IMR-90 (cell line): ENCODE measurements around the gene POFUT2. TPM values are rescaled to one million over a fixed set of nuclear protein-coding genes. Genes with fewer than 3 reads are reported as not detected.

Experiments
- ATAC-seq: fragments of 200-7000 bp; cut with Tn5 transposase; 2 replicates; pipeline ENCODE4 v1.9.1; 2020; ENCODE audit warnings: low read depth, mild to moderate bottlenecking, moderate library complexity
- BruUV-seq: library from RNA; stranded (reverse); fragments of 400-500 nt; replicated peaks from 2 replicates; lab custom pipeline; 2021; lab: Mats Ljungman, UMichigan
- CTCF ChIA-PET: fragments of 300-600 bp; formaldehyde crosslinking; extraction: SDS; loops from one replicate; lab custom pipeline; 2021; ENCODE audit warnings: antibody characterized with exemption; lab: Yijun Ruan, JAX
- POLR2A ChIA-PET: fragments of 300-600 bp; sonication (Branson Sonifier 250); formaldehyde crosslinking; loops from one replicate; lab custom pipeline; 2022; ENCODE audit warnings: antibody characterized with exemption; ENCODE audit not compliant: unreplicated experiment; lab: Charles Lee
- DNase-seq: peaks from one replicate; pipeline ENCODE4 v3.0.0; 2013
- H2AFZ ChIP-seq: replicated peaks from 2 replicates; pipeline ENCODE3; 2013; ENCODE audit warnings: low read length, mild to moderate bottlenecking; ENCODE audit not compliant: poor library complexity
- H2AK5ac ChIP-seq: 2 replicates; pipeline ENCODE4 v1.6.1; 2013; ENCODE audit warnings: low read depth, low read length, inconsistent platforms
- H2AK9ac ChIP-seq: replicated peaks from 2 replicates; pipeline ENCODE3; 2013; ENCODE audit warnings: mild to moderate bottlenecking, low read depth, low read length, moderate library complexity; ENCODE audit not compliant: poor library complexity
- H2BK120ac ChIP-seq: 2 replicates; pipeline ENCODE4 v1.6.1; 2013; ENCODE audit warnings: low read depth, low read length, inconsistent platforms
- H2BK15ac ChIP-seq: 3 replicates; pipeline ENCODE4 v1.6.1; 2013; ENCODE audit warnings: low read depth, low read length, inconsistent platforms
- H2BK20ac ChIP-seq: 2 replicates; pipeline ENCODE4 v1.6.1; 2013; ENCODE audit warnings: low read depth, mild to moderate bottlenecking, inconsistent platforms, low read length, moderate library complexity
- H2BK5ac ChIP-seq: 2 replicates; pipeline ENCODE4 v1.6.1; 2013; ENCODE audit warnings: mild to moderate bottlenecking, low read depth, low read length, inconsistent platforms; ENCODE audit not compliant: poor library complexity, severe bottlenecking
- H3K14ac ChIP-seq: replicated peaks from 2 replicates; pipeline ENCODE4 v1.6.1; 2013; ENCODE audit warnings: low read depth, low read length, inconsistent platforms
- H3K18ac ChIP-seq: 2 replicates; pipeline ENCODE4 v1.6.1; 2013; ENCODE audit warnings: low read depth, low read length, control low read depth
- H3K23ac ChIP-seq: 2 replicates; pipeline ENCODE4 v1.6.1; 2013; ENCODE audit warnings: low read depth, low read length, inconsistent platforms
- H3K27ac ChIP-seq: 2 replicates; pipeline ENCODE4 v1.5.1; 2013; ENCODE audit warnings: mild to moderate bottlenecking, control low read depth, low read length; ENCODE audit not compliant: insufficient read depth
- H3K27me3 ChIP-seq: 2 replicates; pipeline ENCODE4 v1.6.1; 2013; ENCODE audit warnings: low read length; ENCODE audit not compliant: control insufficient read depth, insufficient read depth
- H3K36me3 ChIP-seq: 2 replicates; pipeline ENCODE4 v1.6.1; 2013; ENCODE audit warnings: low read length, mixed read lengths; ENCODE audit not compliant: control insufficient read depth, insufficient read depth
- H3K4ac ChIP-seq: 2 replicates; pipeline ENCODE4 v1.6.1; 2013; ENCODE audit warnings: low read depth, low read length, inconsistent platforms
- H3K4me1 ChIP-seq: 2 replicates; pipeline ENCODE4 v1.6.1; 2013; ENCODE audit warnings: low read length, mixed read lengths; ENCODE audit not compliant: control insufficient read depth, insufficient read depth
- H3K4me2 ChIP-seq: 2 replicates; pipeline ENCODE4 v1.6.1; 2013; ENCODE audit warnings: low read depth, mild to moderate bottlenecking, control low read depth, low read length, moderate library complexity
- H3K4me3 ChIP-seq: 2 replicates; pipeline ENCODE4 v1.5.1; 2013; ENCODE audit warnings: low read depth, mild to moderate bottlenecking, control low read depth, low read length, moderate library complexity; ENCODE audit not compliant: insufficient read depth
- H3K56ac ChIP-seq: 2 replicates; pipeline ENCODE4 v1.6.1; 2013; ENCODE audit warnings: low read length, inconsistent platforms; ENCODE audit not compliant: insufficient read depth; ENCODE audit errors: extremely low read depth
- H3K79me1 ChIP-seq, 2 experiments: 2 replicates each; pipeline ENCODE4 v1.6.1; 2013; ENCODE audit warnings: low read length in 2 of 2, inconsistent platforms in 1 of 2, low read depth in 1 of 2
- H3K9ac ChIP-seq: 2 replicates; pipeline ENCODE4 v1.6.1; 2013; ENCODE audit warnings: low read depth, low read length, control low read depth
- H3K9me1 ChIP-seq: 2 replicates; pipeline ENCODE4 v1.6.1; 2013; ENCODE audit warnings: low read length, inconsistent platforms; ENCODE audit not compliant: insufficient read depth
- H3K9me3 ChIP-seq: 2 replicates; pipeline ENCODE4 v1.6.1; 2013; ENCODE audit warnings: low read length; ENCODE audit not compliant: control insufficient read depth, insufficient read depth
- H4K20me1 ChIP-seq: 2 replicates; pipeline ENCODE4 v1.6.1; 2013; ENCODE audit warnings: low read length, inconsistent platforms; ENCODE audit not compliant: insufficient read depth
- H4K5ac ChIP-seq: 2 replicates; pipeline ENCODE4 v1.6.1; 2013; ENCODE audit warnings: mild to moderate bottlenecking, low read depth, low read length, control low read depth
- H4K8ac ChIP-seq, 2 experiments: 2 replicates each; pipeline ENCODE4 v1.6.1; 2013; ENCODE audit warnings: low read depth in 2 of 2, low read length in 2 of 2, control low read depth in 1 of 2, inconsistent platforms in 1 of 2
- H4K91ac ChIP-seq: 2 replicates; pipeline ENCODE4 v1.6.1; 2013; ENCODE audit warnings: low read depth, low read length, inconsistent platforms; ENCODE audit not compliant: insufficient read depth
- BHLHE40 ChIP-seq: fragments of 150-350 bp; IDR thresholded peaks from 2 replicates; pipeline ENCODE4 v1.6.1; 2016; ENCODE audit warnings: mild to moderate bottlenecking, low read depth, low read length
- CEBPB ChIP-seq: IDR thresholded peaks from 2 replicates; pipeline ENCODE4 v1.6.1; 2012; ENCODE audit warnings: low read depth, low read length, improper control_type of control experiment
- CHD1 ChIP-seq: IDR thresholded peaks from 2 replicates; pipeline ENCODE4 v1.6.1; 2012; ENCODE audit warnings: low read depth, low read length, improper control_type of control experiment
- ELK1 ChIP-seq: fragments of 150-350 bp; IDR thresholded peaks from 2 replicates; pipeline ENCODE4 v1.6.1; 2016; ENCODE audit warnings: low read depth, mild to moderate bottlenecking, low read length, moderate library complexity, borderline replicate concordance
- MAZ ChIP-seq: IDR thresholded peaks from 2 replicates; pipeline ENCODE4 v1.6.1; 2012; ENCODE audit warnings: low read depth, mild to moderate bottlenecking, low read length, improper control_type of control experiment, moderate library complexity, borderline replicate concordance
- MXI1 ChIP-seq: IDR thresholded peaks from 2 replicates; pipeline ENCODE4 v1.6.1; 2012; ENCODE audit warnings: low read depth, mild to moderate bottlenecking, low read length, moderate library complexity, borderline replicate concordance
- NFE2L2 ChIP-seq: fragments of 150-350 bp; IDR thresholded peaks from 2 replicates; pipeline ENCODE4 v1.6.1; 2016; ENCODE audit warnings: low read depth, mild to moderate bottlenecking, low read length
- RAD21 ChIP-seq: IDR thresholded peaks from 2 replicates; pipeline ENCODE4 v1.6.1; 2012; ENCODE audit warnings: low read length, improper control_type of control experiment
- RCOR1 ChIP-seq: IDR thresholded peaks from 2 replicates; pipeline ENCODE4 v1.6.1; 2012; ENCODE audit warnings: mild to moderate bottlenecking, low read length, improper control_type of control experiment; ENCODE audit not compliant: insufficient replicate concordance
- RFX5 ChIP-seq: IDR thresholded peaks from 2 replicates; pipeline ENCODE4 v1.8.0; 2012; ENCODE audit warnings: low read depth, mild to moderate bottlenecking, low read length, moderate library complexity
- WGBS, 2 experiments: methylation state at CpG; one replicate each; pipeline versions ENCODE4 v1.1.5 to v1.1.7; 2013; ENCODE audit warnings: missing lambda C conversion rate in 2 of 2; ENCODE audit not compliant: insufficient read length in 1 of 2; ENCODE audit errors: extremely low coverage in 2 of 2; 5-methylcytosine and 5-hydroxymethylcytosine counted together
- dilution Hi-C: fragments of 300-500 bp; cut with HindIII; formaldehyde crosslinking; loops from one replicate; pipeline ENCODE4 v1.14.3; 2018; ENCODE audit warnings: low sequenced_read_pairs; ENCODE audit not compliant: unreplicated experiment
- in situ Hi-C: fragments of 300-500 bp; cut with MboI; formaldehyde crosslinking; loops from 3 replicates; pipeline ENCODE4 v1.14.3; 2019; ENCODE audit warnings: low sequenced_read_pairs, inconsistent platforms, mixed read lengths
- intact Hi-C: fragments of 100-400 bp; cut with micrococcal nuclease; formaldehyde crosslinking; loops from 2 replicates; pipeline ENCODE4 v1.10.0; 2022
- polyA plus RNA-seq, 3 experiments: library from polyadenylated mRNA; depleted of rRNA; stranded (reverse); fragments of >200 nt; gene quantifications; 2 replicates each; pipeline ENCODE4 v1.2.3, GENCODE V29; 2012; ENCODE audit warnings: low replicate concordance in 1 of 3
- total RNA-seq: library from RNA; depleted of rRNA; stranded (reverse); fragments of >200 nt; gene quantifications from 2 replicates; pipeline ENCODE4 v1.2.3, GENCODE V29; 2012

Gene POFUT2
- total and polyA plus RNA-seq, 2 of the 4 experiments (the other 2 are of a cell fraction): 18.8 to 59.3 TPM

DNA sequence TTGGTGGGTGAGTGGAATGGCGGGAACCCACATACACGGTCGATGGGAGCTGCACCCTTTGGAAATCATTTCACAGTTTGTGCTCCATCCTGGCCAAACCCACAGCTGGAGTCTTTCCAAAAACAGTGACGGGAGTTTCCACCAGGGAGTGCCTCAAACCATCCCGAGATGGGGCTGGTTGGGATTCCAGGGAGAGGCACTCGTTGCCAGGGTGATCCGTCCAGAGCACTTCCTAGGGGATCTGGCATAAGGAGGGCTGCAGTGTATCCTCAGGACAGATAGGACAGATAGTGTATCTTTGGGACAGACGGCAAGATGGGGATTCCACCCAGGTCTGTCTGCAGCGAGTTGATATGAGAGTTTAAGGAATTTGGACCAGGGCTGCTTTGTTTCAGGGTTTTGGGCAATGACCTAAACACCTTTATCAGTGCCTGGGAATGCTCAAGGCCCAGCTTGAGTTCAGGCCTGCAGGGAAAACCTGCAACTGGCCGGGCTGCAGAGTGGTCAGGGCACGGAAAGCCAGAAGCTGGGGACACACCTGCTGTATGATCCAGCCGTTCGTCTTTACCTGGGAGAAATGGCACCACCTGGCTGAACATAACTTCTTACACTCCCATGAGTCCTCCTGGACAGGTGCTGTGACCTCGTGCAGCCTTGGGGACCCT, 3.4 kb upstream of the POFUT2 start:
- peak overlapping the region; percentile 56 for H2AFZ ChIP-seq
- no peak overlapping the region for H3K4me2 ChIP-seq
- H3K36me3 ChIP-seq: peaks cover 4% of the 10 kb centered on the region
- H3K23ac ChIP-seq: peak overlapping the region; percentile 17; the same call in 1 of the 2 replicates
- no peak overlapping the region for H3K4me3 ChIP-seq
- H2BK15ac ChIP-seq: no peak overlapping the region
- BruUV-seq: no TSS peak
- in situ Hi-C loops (loop anchor here (5.0 kb wide), 2 partner anchors 156 to 531 kb away; no protein-coding TSS in a partner anchor), dilution Hi-C loops (no loop called here), intact Hi-C loops (loop anchor here (5.0 kb wide), 4 partner anchors 96 to 631 kb away; no protein-coding TSS in a partner anchor)
- peaks cover 13% of the 10 kb centered on the region for H4K20me1 ChIP-seq
- 46% methylated on average over 3 of the region's 14 CpGs; no CpG with 5 or more reads in 1 of the 2 experiments for WGBS, 2 experiments
- ChIA-PET POLR2A (no interaction called here), CTCF (no interaction called here)
- no peak overlapping the region for H4K5ac ChIP-seq
- no peaks in the 10 kb centered on the region for H3K9me3 ChIP-seq
- no peak overlapping the region for H3K56ac ChIP-seq
- peak overlapping the region; percentile 49 for H2AK5ac ChIP-seq
- H4K91ac ChIP-seq: peak overlapping the region; percentile 43; the same call in 1 of the 2 replicates
- no peak overlapping the region for H2BK120ac ChIP-seq
- H3K9me1 ChIP-seq: peaks cover 10% of the 10 kb centered on the region
- H2AK9ac ChIP-seq: no peak overlapping the region
- no peak overlapping the region for H3K18ac ChIP-seq
- ATAC-seq (no peak), DNase-seq (peak; percentile 58)
- H3K9ac ChIP-seq: no peak overlapping the region
- no peak overlapping the region for H2BK5ac ChIP-seq
- H4K8ac ChIP-seq: no peak overlapping the region; a peak in 1 of 4 replicates
- peaks cover 36% of the 10 kb centered on the region for H3K4me1 ChIP-seq
- no peak overlapping the region for H2BK20ac ChIP-seq
- peak overlapping the region; percentile 40; the same call in 1 of the 2 replicates for H3K4ac ChIP-seq
- H3K79me1 ChIP-seq: peaks cover 25 to 61% of the 10 kb centered on the region in 2 experiments
- H3K27me3 ChIP-seq: no peaks in the 10 kb centered on the region
- H3K14ac ChIP-seq: peak overlapping the region; percentile 11; the same call in 1 of the 2 replicates
- TF ChIP-seq MXI1: no peak
- no peak for TF ChIP-seq CEBPB
- no peak for TF ChIP-seq MAZ
- TF ChIP-seq RAD21: no peak
- no peak for TF ChIP-seq ELK1
- TF ChIP-seq RCOR1: no peak
- no peak for TF ChIP-seq RFX5
- TF ChIP-seq BHLHE40: no peak
- no peak for TF ChIP-seq NFE2L2
- TF ChIP-seq CHD1: no peak
- H3K27ac ChIP-seq: no peak overlapping the region
